Neural cell (in vitro differentiated cells): ENCODE measurements around the gene SPANXD.

ENCODE experiments used
- EP300 ChIP-seq: fragments of 450-650 bp; conservative IDR thresholded peaks from 2 replicates; pipeline ENCODE4 v1.6.1; 2014; ENCODE audit warnings: antibody characterized with exemption, mild to moderate bottlenecking, moderate library complexity; ENCODE audit not compliant: poor library complexity, severe bottlenecking
- EZH2 ChIP-seq: fragments of 200-600, 300-800 bp; shearing (Covaris generic), sonication (generic); IDR thresholded peaks from 2 replicates; pipeline ENCODE4 v1.6.1; 2014; ENCODE audit warnings: antibody characterized with exemption, low read length, borderline replicate concordance, mild to moderate bottlenecking; ENCODE audit not compliant: insufficient read depth, poor library complexity, severe bottlenecking
- MXI1 ChIP-seq: fragments of 450-650 bp; conservative IDR thresholded peaks from 2 replicates; pipeline ENCODE4 v1.6.1; 2014; ENCODE audit warnings: antibody characterized with exemption, mild to moderate bottlenecking; ENCODE audit not compliant: poor library complexity, severe bottlenecking
- POLR2AphosphoS5 ChIP-seq: IDR thresholded peaks from 2 replicates; pipeline ENCODE4 v1.6.1; 2012
- SMC3 ChIP-seq: fragments of 450-650 bp; conservative IDR thresholded peaks from 2 replicates; pipeline ENCODE4 v1.6.1; 2014; ENCODE audit warnings: antibody characterized with exemption, mild to moderate bottlenecking, moderate library complexity; ENCODE audit not compliant: poor library complexity
- TF ChIP-seq, protein P1 (sequence below): fragments of 450-650 bp; IDR thresholded peaks from 2 replicates; pipeline ENCODE4 v1.5.1; 2014; ENCODE audit warnings: antibody characterized with exemption, mild to moderate bottlenecking, moderate library complexity; ENCODE audit not compliant: poor library complexity, severe bottlenecking
- TF ChIP-seq, protein P2 (sequence below): IDR thresholded peaks from 2 replicates; pipeline ENCODE4 v1.6.1; 2012; ENCODE audit warnings: borderline replicate concordance

DNA sequence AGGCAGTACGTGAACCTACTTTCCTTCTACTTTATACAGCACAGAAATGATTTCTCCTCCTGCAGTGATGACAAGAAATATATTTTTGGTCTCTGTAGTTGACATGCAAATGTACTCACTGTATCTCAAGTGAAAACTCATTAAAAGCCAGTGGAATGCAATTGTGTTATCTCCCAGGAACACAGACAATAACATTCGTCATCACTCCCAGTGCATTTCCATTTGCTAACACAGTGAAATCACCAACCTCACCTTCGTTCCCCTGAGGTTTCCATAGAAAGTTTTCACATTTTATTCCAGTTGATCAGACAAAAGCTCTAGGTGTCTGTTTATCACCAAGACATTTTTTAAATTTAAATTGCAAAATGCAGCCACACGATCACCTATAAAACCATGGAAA, 2.5 kb upstream of the SPANXD start:
- TF ChIP-seq, protein P1, sequence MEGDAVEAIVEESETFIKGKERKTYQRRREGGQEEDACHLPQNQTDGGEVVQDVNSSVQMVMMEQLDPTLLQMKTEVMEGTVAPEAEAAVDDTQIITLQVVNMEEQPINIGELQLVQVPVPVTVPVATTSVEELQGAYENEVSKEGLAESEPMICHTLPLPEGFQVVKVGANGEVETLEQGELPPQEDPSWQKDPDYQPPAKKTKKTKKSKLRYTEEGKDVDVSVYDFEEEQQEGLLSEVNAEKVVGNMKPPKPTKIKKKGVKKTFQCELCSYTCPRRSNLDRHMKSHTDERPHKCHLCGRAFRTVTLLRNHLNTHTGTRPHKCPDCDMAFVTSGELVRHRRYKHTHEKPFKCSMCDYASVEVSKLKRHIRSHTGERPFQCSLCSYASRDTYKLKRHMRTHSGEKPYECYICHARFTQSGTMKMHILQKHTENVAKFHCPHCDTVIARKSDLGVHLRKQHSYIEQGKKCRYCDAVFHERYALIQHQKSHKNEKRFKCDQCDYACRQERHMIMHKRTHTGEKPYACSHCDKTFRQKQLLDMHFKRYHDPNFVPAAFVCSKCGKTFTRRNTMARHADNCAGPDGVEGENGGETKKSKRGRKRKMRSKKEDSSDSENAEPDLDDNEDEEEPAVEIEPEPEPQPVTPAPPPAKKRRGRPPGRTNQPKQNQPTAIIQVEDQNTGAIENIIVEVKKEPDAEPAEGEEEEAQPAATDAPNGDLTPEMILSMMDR: no peak
- TF ChIP-seq POLR2AphosphoS5 (no peak), EP300 (no peak), MXI1 (no peak), EZH2 (no peak), SMC3 (no peak)
- TF ChIP-seq, protein P2, sequence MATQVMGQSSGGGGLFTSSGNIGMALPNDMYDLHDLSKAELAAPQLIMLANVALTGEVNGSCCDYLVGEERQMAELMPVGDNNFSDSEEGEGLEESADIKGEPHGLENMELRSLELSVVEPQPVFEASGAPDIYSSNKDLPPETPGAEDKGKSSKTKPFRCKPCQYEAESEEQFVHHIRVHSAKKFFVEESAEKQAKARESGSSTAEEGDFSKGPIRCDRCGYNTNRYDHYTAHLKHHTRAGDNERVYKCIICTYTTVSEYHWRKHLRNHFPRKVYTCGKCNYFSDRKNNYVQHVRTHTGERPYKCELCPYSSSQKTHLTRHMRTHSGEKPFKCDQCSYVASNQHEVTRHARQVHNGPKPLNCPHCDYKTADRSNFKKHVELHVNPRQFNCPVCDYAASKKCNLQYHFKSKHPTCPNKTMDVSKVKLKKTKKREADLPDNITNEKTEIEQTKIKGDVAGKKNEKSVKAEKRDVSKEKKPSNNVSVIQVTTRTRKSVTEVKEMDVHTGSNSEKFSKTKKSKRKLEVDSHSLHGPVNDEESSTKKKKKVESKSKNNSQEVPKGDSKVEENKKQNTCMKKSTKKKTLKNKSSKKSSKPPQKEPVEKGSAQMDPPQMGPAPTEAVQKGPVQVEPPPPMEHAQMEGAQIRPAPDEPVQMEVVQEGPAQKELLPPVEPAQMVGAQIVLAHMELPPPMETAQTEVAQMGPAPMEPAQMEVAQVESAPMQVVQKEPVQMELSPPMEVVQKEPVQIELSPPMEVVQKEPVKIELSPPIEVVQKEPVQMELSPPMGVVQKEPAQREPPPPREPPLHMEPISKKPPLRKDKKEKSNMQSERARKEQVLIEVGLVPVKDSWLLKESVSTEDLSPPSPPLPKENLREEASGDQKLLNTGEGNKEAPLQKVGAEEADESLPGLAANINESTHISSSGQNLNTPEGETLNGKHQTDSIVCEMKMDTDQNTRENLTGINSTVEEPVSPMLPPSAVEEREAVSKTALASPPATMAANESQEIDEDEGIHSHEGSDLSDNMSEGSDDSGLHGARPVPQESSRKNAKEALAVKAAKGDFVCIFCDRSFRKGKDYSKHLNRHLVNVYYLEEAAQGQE: no peak
